MG63 (cell line): Measurements from ENCODE around the gene TNFAIP1. TPM values are rescaled to one million over a fixed set of nuclear protein-coding genes. Genes with fewer than 3 reads are reported as not detected.

ENCODE experiments used
- DNase-seq: peaks from one replicate; pipeline ENCODE4 v3.0.0-alpha.2; 2020
- H3K27me3 ChIP-seq: fragments of 250-450 bp; sonication (Bioruptor Pico); 2 replicates; pipeline ENCODE4 v1.5.1; 2020; ENCODE audit warnings: mild to moderate bottlenecking, moderate library complexity
- H3K36me3 ChIP-seq: fragments of 250-450 bp; sonication (Bioruptor Pico); 2 replicates; pipeline ENCODE4 v1.5.1; 2020; ENCODE audit warnings: mild to moderate bottlenecking, moderate library complexity
- H3K4me3 ChIP-seq: fragments of 250-450 bp; sonication (Bioruptor Pico); 2 replicates; pipeline ENCODE4 v1.5.1; 2020; ENCODE audit warnings: mild to moderate bottlenecking, moderate library complexity
- H3K9me3 ChIP-seq: fragments of 250-450 bp; sonication (Bioruptor Pico); 2 replicates; pipeline ENCODE4 v1.5.1; 2020; ENCODE audit warnings: mild to moderate bottlenecking, moderate library complexity
- total RNA-seq: library from RNA; depleted of rRNA; stranded (reverse); fragments of >200 nt; shearing (Covaris generic); gene quantifications from 2 replicates; pipeline ENCODE4 v1.2.3, GENCODE V29; 2014; ENCODE audit warnings: low replicate concordance

TNFAIP1 gene
- total RNA-seq, 1 experiment from 2014 or later, result 31.9 TPM

GRCh38 chr17:28318759-28319597 lies 16.6 kb upstream of the TNFAIP1 start, which contains the start of gene TMEM97:
TSS of gene TMEM97 (plus strand) at chr17:28319200. CDS start at chr17:28319240, 40 bp downstream.
- Histone ChIP-seq H3K4me3 (peak within 1 kb of the TSS; percentile 77), H3K27me3 (no peaks in the 10 kb centered on the region), H3K36me3 (peaks cover 24% of the 10 kb centered on the region), H3K9me3 (no peaks in the 10 kb centered on the region)
- DNase-seq, result peak; percentile 98

- peaks cover 24% of the 10 kb centered on the region for H3K36me3 ChIP-seq
- peak overlapping the region; percentile 77 for H3K4me3 ChIP-seq
- H3K9me3 ChIP-seq, result no peaks in the 10 kb centered on the region
- H3K27me3 ChIP-seq, result no peaks in the 10 kb centered on the region
- no peak for DNase-seq
Measured at GRCh38 chr17:28319598-28319935, 16.0 kb upstream of the TNFAIP1 start.

- DNase-seq, result no peak
- peak overlapping the region; percentile 77 for H3K4me3 ChIP-seq
- peaks cover 30% of the 10 kb centered on the region for H3K36me3 ChIP-seq
- H3K27me3 ChIP-seq, result no peaks in the 10 kb centered on the region
- H3K9me3 ChIP-seq, result no peaks in the 10 kb centered on the region
Measured at GRCh38 chr17:28320215-28321061, 15.1 kb upstream of the TNFAIP1 start.

GRCh38 chr17:28324267-28324745 lies 11.3 kb upstream of the TNFAIP1 start:
- H3K4me3 ChIP-seq, result no peak overlapping the region
- DNase-seq, result no peak
- no peaks in the 10 kb centered on the region for H3K27me3 ChIP-seq
- H3K9me3 ChIP-seq, result no peaks in the 10 kb centered on the region
- H3K36me3 ChIP-seq, result peaks cover 69% of the 10 kb centered on the region

- peaks cover 73% of the 10 kb centered on the region for H3K36me3 ChIP-seq
- no peaks in the 10 kb centered on the region for H3K9me3 ChIP-seq
- no peak overlapping the region for H3K4me3 ChIP-seq
- H3K27me3 ChIP-seq, result no peaks in the 10 kb centered on the region
- DNase-seq, result no peak
Measured at GRCh38 chr17:28324781-28325180, 10.8 kb upstream of the TNFAIP1 start.

- Histone ChIP-seq H3K36me3 (peaks cover 73% of the 10 kb centered on the region), H3K27me3 (no peaks in the 10 kb centered on the region), H3K4me3 (no peak overlapping the region), H3K9me3 (no peaks in the 10 kb centered on the region)
- DNase-seq, result no peak
Measured at GRCh38 chr17:28325211-28325610, 10.3 kb upstream of the TNFAIP1 start.

- no peak for DNase-seq
- Histone ChIP-seq H3K27me3 (no peaks in the 10 kb centered on the region), H3K9me3 (no peaks in the 10 kb centered on the region), H3K4me3 (no peak overlapping the region), H3K36me3 (peaks cover 73% of the 10 kb centered on the region)
Measured at GRCh38 chr17:28326114-28326513, 9.4 kb upstream of the TNFAIP1 start.

GRCh38 chr17:28327031-28327607 lies 8.4 kb upstream of the TNFAIP1 start:
- no peaks in the 10 kb centered on the region for H3K9me3 ChIP-seq
- DNase-seq, result no peak
- no peaks in the 10 kb centered on the region for H3K27me3 ChIP-seq
- peaks cover 77% of the 10 kb centered on the region for H3K36me3 ChIP-seq
- H3K4me3 ChIP-seq, result no peak overlapping the region

- no peak for DNase-seq
- Histone ChIP-seq H3K27me3 (no peaks in the 10 kb centered on the region), H3K4me3 (no peak overlapping the region), H3K9me3 (no peaks in the 10 kb centered on the region), H3K36me3 (peaks cover 71% of the 10 kb centered on the region)
Measured at GRCh38 chr17:28327709-28328108, 7.9 kb upstream of the TNFAIP1 start.

- no peaks in the 10 kb centered on the region for H3K27me3 ChIP-seq
- DNase-seq, result no peak
- H3K4me3 ChIP-seq, result no peak overlapping the region
- no peaks in the 10 kb centered on the region for H3K9me3 ChIP-seq
- peaks cover 67% of the 10 kb centered on the region for H3K36me3 ChIP-seq
Measured at GRCh38 chr17:28328325-28328724, 7.2 kb upstream of the TNFAIP1 start.

- Histone ChIP-seq H3K27me3 (no peaks in the 10 kb centered on the region), H3K4me3 (no peak overlapping the region), H3K9me3 (no peaks in the 10 kb centered on the region), H3K36me3 (peaks cover 59% of the 10 kb centered on the region)
- DNase-seq, result no peak
Measured at GRCh38 chr17:28330671-28331070, 4.9 kb upstream of the TNFAIP1 start.

GRCh38 chr17:28331891-28332420 lies 3.6 kb upstream of the TNFAIP1 start:
- Histone ChIP-seq H3K27me3 (no peaks in the 10 kb centered on the region), H3K4me3 (no peak overlapping the region), H3K9me3 (no peaks in the 10 kb centered on the region), H3K36me3 (peaks cover 56% of the 10 kb centered on the region)
- no peak for DNase-seq

- Histone ChIP-seq H3K9me3 (no peaks in the 10 kb centered on the region), H3K36me3 (peaks cover 56% of the 10 kb centered on the region), H3K27me3 (no peaks in the 10 kb centered on the region), H3K4me3 (no peak overlapping the region)
- no peak for DNase-seq
Measured at GRCh38 chr17:28333083-28333746, 2.3 kb upstream of the TNFAIP1 start.

GRCh38 chr17:28334171-28334570 lies 1.4 kb upstream of the TNFAIP1 start:
- no peak for DNase-seq

GRCh38 chr17:28334666-28335200 lies 828 bp upstream of the TNFAIP1 start:
- DNase-seq, result no peak
- Histone ChIP-seq H3K9me3 (no peaks in the 10 kb centered on the region), H3K27me3 (no peaks in the 10 kb centered on the region), H3K36me3 (peaks cover 51% of the 10 kb centered on the region), H3K4me3 (peak overlapping the region; percentile 98)

More at GRCh38 chr17:28334171-28334570, 1.4 kb upstream of the TNFAIP1 start:
- Histone ChIP-seq H3K27me3 (no peaks in the 10 kb centered on the region), H3K36me3 (peaks cover 51% of the 10 kb centered on the region), H3K9me3 (no peaks in the 10 kb centered on the region), H3K4me3 (peak overlapping the region; percentile 98)
